MM.1S (cell line): Measurements from ENCODE around the gene SLFN11.

Experiments
- DNase-seq: peaks from one replicate; pipeline ENCODE4 v3.0.0-alpha.2; 2015
- H2AFZ ChIP-seq: fragments of 300-600 bp; sonication (generic); 2 replicates; pipeline ENCODE4 v1.6.0; 2016; ENCODE audit warnings: antibody characterized with exemption, low read length
- H3F3A ChIP-seq: fragments of 300-600 bp; sonication (generic); 2 replicates; pipeline ENCODE4 v1.6.1; 2016; ENCODE audit warnings: mild to moderate bottlenecking, antibody characterized with exemption, low read length, moderate library complexity, mixed read lengths; ENCODE audit not compliant: insufficient read depth
- H3K27ac ChIP-seq: fragments of 300-600 bp; sonication (generic); 2 replicates; pipeline ENCODE4 v1.5.1; 2016; ENCODE audit warnings: mild to moderate bottlenecking, low read length
- H3K27me3 ChIP-seq: fragments of 300-600 bp; sonication (generic); replicated peaks from 2 replicates; pipeline ENCODE4 v1.6.0; 2016; ENCODE audit warnings: low read length; ENCODE audit not compliant: insufficient read depth
- H3K36me3 ChIP-seq: fragments of 300-600 bp; sonication (generic); replicated peaks from 2 replicates; pipeline ENCODE4 v1.6.1; 2016; ENCODE audit warnings: mild to moderate bottlenecking, low read length, mixed read lengths; ENCODE audit not compliant: insufficient read depth
- H3K4me1 ChIP-seq: fragments of 300-600 bp; sonication (generic); 2 replicates; pipeline ENCODE4 v1.6.1; 2016; ENCODE audit warnings: low read length, mixed read lengths
- H3K4me2 ChIP-seq: fragments of 300-600 bp; sonication (generic); 2 replicates; pipeline ENCODE4 v1.6.0; 2016; ENCODE audit warnings: low read depth, low read length
- H3K4me3 ChIP-seq: fragments of 300-600 bp; sonication (generic); 2 replicates; pipeline ENCODE4 v1.5.1; 2016; ENCODE audit warnings: low read length, mixed read lengths
- H3K79me2 ChIP-seq: fragments of 300-600 bp; sonication (generic); 2 replicates; pipeline ENCODE4 v1.6.1; 2016; ENCODE audit warnings: mixed run types, low read length, mixed read lengths
- H3K9ac ChIP-seq: fragments of 300-600 bp; sonication (generic); 2 replicates; pipeline ENCODE4 v1.6.1; 2016; ENCODE audit warnings: low read length, mixed read lengths
- H3K9me2 ChIP-seq: fragments of 300-600 bp; sonication (generic); replicated peaks from 2 replicates; pipeline ENCODE4 v1.6.1; 2016; ENCODE audit warnings: mild to moderate bottlenecking, low read length, mixed read lengths; ENCODE audit not compliant: insufficient read depth
- H3K9me3 ChIP-seq: fragments of 300-600 bp; sonication (generic); replicated peaks from 2 replicates; pipeline ENCODE4 v1.6.1; 2016; ENCODE audit warnings: mild to moderate bottlenecking, low read length, mixed read lengths; ENCODE audit not compliant: insufficient read depth
- H4K20me1 ChIP-seq: fragments of 300-600 bp; sonication (generic); 2 replicates; pipeline ENCODE4 v1.6.1; 2016; ENCODE audit warnings: mild to moderate bottlenecking, low read length, moderate library complexity, mixed read lengths; ENCODE audit not compliant: insufficient read depth
- EZH2 ChIP-seq: fragments of 300-600 bp; sonication (generic); optimal IDR thresholded peaks from 2 replicates; pipeline ENCODE3; 2017; ENCODE audit warnings: low read depth, mild to moderate bottlenecking, antibody characterized with exemption, low read length, mixed read lengths
- EZH2phosphoT487 ChIP-seq: fragments of 300-600 bp; sonication (generic); IDR thresholded peaks from 2 replicates; pipeline ENCODE4 v1.6.1; 2018; ENCODE audit warnings: antibody characterized with exemption, low read length
- TF ChIP-seq, protein P1 (sequence below): fragments of 300-600 bp; sonication (generic); IDR thresholded peaks from 2 replicates; pipeline ENCODE4 v1.5.1; 2016; ENCODE audit warnings: antibody characterized with exemption, low read length, mixed read lengths

SLFN11 gene

GRCh38 chr17:35361027-35361426 lies 12.4 kb downstream of the SLFN11 start:
- H3K27ac ChIP-seq = no peak overlapping the region

GRCh38 chr17:35359398-35359797 lies 14.0 kb downstream of the SLFN11 start:
- Histone ChIP-seq H3K9me2 (no peaks in the 10 kb centered on the region), H3K9me3 (no peaks in the 10 kb centered on the region), H2AFZ (no peak overlapping the region), H3K9ac (no peak overlapping the region), H3K79me2 (peaks cover 48% of the 10 kb centered on the region), H3K4me3 (no peak overlapping the region), H3K36me3 (peaks cover 3% of the 10 kb centered on the region; the same call in 1 of the 2 replicates), H4K20me1 (no peaks in the 10 kb centered on the region), H3K27me3 (no peaks in the 10 kb centered on the region), H3K27ac (no peak overlapping the region), H3K4me1 (no peaks in the 10 kb centered on the region), H3F3A (no peaks in the 10 kb centered on the region), H3K4me2 (no peak overlapping the region)
- TF ChIP-seq EZH2phosphoT487 (no peak), EZH2 (no peak)
- TF ChIP-seq, protein P1, sequence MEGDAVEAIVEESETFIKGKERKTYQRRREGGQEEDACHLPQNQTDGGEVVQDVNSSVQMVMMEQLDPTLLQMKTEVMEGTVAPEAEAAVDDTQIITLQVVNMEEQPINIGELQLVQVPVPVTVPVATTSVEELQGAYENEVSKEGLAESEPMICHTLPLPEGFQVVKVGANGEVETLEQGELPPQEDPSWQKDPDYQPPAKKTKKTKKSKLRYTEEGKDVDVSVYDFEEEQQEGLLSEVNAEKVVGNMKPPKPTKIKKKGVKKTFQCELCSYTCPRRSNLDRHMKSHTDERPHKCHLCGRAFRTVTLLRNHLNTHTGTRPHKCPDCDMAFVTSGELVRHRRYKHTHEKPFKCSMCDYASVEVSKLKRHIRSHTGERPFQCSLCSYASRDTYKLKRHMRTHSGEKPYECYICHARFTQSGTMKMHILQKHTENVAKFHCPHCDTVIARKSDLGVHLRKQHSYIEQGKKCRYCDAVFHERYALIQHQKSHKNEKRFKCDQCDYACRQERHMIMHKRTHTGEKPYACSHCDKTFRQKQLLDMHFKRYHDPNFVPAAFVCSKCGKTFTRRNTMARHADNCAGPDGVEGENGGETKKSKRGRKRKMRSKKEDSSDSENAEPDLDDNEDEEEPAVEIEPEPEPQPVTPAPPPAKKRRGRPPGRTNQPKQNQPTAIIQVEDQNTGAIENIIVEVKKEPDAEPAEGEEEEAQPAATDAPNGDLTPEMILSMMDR = no peak
- no peak for DNase-seq

More at GRCh38 chr17:35361027-35361426, 12.4 kb downstream of the SLFN11 start:
- Histone ChIP-seq H3K79me2 (peaks cover 54% of the 10 kb centered on the region), H3K9ac (no peak overlapping the region), H3K36me3 (peaks cover 3% of the 10 kb centered on the region; the same call in 1 of the 2 replicates), H3K9me2 (no peaks in the 10 kb centered on the region), H3K4me2 (no peak overlapping the region), H4K20me1 (no peaks in the 10 kb centered on the region), H3F3A (no peaks in the 10 kb centered on the region), H3K4me3 (no peak overlapping the region), H2AFZ (no peak overlapping the region), H3K4me1 (no peaks in the 10 kb centered on the region), H3K9me3 (no peaks in the 10 kb centered on the region), H3K27me3 (no peaks in the 10 kb centered on the region)
- TF ChIP-seq EZH2 (no peak), EZH2phosphoT487 (no peak)
- TF ChIP-seq, protein P1 = no peak
- DNase-seq = no peak

GRCh38 chr17:35352284-35352683 lies 21.1 kb downstream of the SLFN11 start:
- Histone ChIP-seq H4K20me1 (no peaks in the 10 kb centered on the region), H3K4me3 (no peak overlapping the region), H3K4me2 (no peak overlapping the region), H3K27ac (no peak overlapping the region), H3K9me2 (no peaks in the 10 kb centered on the region), H3K36me3 (peaks cover 3% of the 10 kb centered on the region; the same call in 1 of the 2 replicates), H3K9ac (no peak overlapping the region), H3F3A (0 out of 2 replicates have a peak, but pooled peaks cover 3% of the 10 kb centered on the region), H3K9me3 (no peaks in the 10 kb centered on the region), H3K27me3 (no peaks in the 10 kb centered on the region), H3K79me2 (0 out of 2 replicates have a peak, but pooled peaks cover 5% of the 10 kb centered on the region), H3K4me1 (no peaks in the 10 kb centered on the region), H2AFZ (no peak overlapping the region)
- DNase-seq = no peak
- no peak for TF ChIP-seq EZH2phosphoT487
- TF ChIP-seq, protein P1 = no peak
- TF ChIP-seq EZH2 = no peak
